ENCODE results near the gene LARGE1.

- TF ChIP-seq POLR2AphosphoS5 (IDR thresholded peaks at IDR 0.05; ENCODE audit: low read depth, low read length) (no peak), CTCF (IDR thresholded peaks at IDR 0.05) (no peak)
Observed at GRCh38 chr22:33528183-33528582, 392.1 kb downstream of the LARGE1 start.

Measured in Panc1 (cell line).